HG03045 (cell line): ENCODE results near the gene CTNNA3.
"Not testable (repeated sequence)": the region's sequence is repeated elsewhere in the genome, so short reads cannot be mapped to it uniquely, and the experiment has no call there.

Experiments used
- ATAC-seq: cut with Tn5 transposase; IDR thresholded peaks from one replicate; pipeline ENCODE4 v1.9.1; 2021; ENCODE audit warnings: mild to moderate bottlenecking, moderate library complexity; ENCODE audit not compliant: unreplicated experiment

Gene CTNNA3

DNA sequence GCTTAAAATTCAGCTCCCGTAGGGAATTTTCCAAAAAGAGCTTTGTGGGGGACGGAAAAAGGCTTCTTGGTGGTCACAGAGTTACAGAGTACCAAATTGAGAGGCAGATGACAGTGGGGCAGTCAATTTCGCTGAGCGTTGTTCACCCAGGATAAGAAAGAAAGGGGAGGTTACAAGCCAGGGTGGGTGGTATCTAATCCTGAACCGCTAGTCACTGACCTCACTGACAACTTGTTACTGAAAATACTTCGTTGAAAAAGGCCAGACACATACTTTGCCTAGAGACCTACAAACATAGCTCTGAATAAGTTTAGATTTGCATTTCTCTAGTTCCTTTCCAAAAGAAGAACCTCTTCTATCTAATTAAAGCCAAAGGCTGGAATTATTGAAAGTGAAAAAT, at the start of gene CTNNA3:
TSS of gene CTNNA3 (minus strand) at position 167 of the 400 bp plus-strand sequence.
- no peak for ATAC-seq

DNA sequence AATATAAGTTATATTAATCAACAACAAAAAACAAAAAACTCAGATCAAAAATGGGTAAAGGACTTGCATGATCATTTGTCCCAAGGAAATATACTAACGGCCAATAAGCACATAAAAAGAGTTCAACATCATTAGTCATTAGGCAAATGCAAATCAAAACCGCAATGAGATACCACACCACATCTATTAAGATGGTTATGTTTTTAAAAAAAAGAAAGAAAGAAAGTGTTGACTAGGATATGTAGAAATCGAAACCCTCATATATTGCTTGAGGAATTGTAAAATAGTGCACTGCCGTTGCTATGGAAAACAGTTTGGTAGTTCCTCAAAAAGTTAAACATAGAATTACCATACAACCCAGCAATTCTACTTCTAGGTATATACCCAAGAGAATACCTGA, 39.4 kb upstream of the CTNNA3 start:
- no peak for ATAC-seq

DNA sequence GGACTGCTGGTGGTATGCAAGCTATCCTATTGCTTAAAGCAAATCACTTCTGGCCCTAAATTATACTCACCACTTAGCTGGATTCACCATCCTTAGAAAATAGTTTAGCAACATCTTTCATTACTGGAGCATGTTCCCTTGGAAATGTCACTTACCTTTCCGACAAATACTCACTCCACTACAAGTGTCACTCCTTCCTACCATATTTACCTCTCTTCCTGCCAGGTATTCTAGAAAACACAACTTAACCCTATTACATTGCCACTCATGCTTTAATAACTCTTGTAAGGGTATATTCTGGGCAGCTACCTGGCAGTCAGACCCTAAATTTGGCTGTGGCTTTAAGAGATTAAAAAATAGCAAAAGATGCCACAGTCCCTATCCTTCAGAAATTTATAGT, 37.5 kb upstream of the CTNNA3 start:
- ATAC-seq = no peak

DNA sequence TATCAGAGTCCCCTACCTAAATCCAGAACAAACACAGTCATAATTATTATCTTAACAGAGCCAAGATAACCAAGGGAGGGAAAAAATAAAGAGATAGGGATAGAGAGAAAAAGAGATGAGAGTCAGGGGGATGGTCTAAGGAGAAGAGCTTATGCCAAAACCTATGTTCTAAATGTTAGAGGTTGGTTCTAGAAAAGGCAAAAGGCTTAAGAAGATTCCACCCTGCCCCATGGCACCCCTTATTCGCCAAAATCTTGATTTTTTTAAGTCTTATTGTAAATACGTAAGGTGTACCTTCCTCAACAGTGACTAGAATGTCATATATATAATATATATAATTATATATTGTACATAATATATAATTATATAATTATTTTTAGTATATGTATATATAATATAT, 29.6 kb upstream of the CTNNA3 start:
- no peak for ATAC-seq

DNA sequence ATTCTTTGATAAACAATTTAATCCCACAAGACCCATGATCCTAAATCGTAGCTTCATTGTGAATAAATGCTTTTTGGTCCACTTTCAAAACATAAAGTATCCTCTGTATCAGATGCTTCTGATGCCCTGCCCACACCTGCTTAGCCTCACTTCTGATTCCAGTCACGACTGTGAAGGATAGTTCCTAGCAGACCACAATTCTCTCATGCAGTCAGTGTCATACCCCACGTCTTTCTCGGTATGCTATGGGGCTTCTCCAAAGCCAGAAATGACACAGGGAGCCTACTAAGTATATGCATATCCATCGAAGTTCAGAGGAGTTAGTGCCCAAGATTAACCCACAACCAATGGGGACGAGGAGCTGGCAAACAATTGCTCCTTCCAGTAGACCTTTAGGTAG, 27.6 kb upstream of the CTNNA3 start:
- no peak for ATAC-seq

DNA sequence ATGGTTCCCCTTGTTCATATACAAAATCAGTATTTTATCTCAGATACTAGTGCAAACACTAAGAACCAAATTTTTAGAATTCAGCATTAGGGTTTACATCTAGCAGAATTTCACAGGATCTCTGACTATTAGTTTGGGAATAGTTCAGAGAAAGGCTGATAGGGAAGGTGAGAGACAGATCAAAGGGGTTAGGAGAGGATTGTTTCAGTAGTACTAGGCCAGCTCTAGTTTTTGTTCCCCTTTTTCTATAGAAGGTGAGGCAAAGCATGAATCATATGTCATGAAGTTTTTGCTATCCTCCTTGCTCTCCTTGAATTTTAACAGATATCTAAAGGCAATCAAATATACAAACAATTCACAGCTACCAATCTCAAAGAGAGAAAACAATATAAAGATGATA, 26.1 kb upstream of the CTNNA3 start:
- no peak for ATAC-seq

DNA sequence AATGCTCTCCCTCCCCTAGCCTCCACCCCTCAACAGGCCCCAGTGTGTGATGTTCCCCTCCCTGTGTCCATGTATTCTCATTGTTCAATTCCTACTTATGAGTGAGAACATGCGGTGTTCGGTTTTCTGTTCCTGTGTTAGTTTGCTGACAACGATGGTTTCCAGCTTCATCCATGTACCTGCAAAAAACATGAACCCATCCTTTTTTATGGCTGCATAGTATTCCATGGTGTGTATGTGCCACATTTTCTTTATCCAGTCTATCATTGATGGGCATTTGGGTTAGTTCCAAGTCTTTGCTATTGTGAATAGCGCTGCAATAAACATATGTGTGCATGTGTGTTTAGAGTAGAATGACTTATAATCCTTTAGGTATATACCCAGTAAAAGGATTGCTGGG, 20.5 kb upstream of the CTNNA3 start:
- not testable (repeated sequence) for ATAC-seq

DNA sequence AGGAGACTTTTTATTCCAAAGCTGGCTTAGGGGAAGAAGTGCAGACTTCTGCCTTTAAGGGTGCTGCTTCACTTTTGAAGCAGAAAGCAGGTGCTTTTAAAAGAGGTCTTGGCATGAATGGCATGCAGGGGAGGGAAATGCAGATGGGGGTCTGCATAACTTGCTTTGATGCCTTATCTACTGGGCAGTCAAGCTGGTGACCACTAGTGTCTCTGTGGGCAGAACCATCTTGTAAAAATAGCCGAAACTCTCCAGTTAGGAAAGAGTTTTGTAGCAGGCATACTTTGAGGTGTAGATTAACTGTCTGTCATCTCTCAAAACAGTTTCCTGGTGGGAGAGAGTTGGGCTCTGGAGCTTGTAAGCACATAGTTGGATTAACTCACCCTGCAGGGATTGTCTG, 9.9 kb upstream of the CTNNA3 start:
- no peak for ATAC-seq

DNA sequence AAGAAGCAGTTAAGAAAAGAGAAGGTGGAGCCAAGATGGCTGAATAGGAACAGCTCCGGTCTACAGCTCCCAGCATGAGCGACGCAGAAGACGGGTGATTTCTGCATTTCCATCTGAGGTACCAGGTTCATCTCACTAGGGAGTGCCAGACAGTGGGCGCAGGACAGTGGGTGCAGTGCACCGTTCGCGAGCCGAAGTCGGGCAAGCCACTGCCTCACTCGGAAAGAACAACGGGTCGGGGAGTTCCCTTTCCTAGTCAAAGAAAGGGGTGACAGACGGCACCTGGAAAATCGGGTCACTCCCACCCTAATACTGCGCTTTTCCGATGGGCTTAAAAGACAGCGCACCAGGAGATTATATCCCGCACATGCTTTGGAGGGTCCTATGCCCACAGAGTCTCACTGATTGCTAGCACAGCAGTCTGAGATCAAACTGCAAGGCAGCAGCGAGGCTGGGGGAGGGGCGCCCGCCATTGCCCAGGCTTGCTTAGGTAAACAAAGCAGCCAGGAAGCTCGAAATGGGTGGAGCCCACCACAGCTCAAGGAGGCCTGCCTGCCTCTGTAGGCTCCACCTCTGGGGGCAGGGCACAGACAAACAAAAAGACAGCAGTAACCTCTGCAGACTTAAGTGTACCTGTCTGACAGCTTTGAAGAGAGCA, 3.7 kb upstream of the CTNNA3 start:
- not testable (repeated sequence) for ATAC-seq

DNA sequence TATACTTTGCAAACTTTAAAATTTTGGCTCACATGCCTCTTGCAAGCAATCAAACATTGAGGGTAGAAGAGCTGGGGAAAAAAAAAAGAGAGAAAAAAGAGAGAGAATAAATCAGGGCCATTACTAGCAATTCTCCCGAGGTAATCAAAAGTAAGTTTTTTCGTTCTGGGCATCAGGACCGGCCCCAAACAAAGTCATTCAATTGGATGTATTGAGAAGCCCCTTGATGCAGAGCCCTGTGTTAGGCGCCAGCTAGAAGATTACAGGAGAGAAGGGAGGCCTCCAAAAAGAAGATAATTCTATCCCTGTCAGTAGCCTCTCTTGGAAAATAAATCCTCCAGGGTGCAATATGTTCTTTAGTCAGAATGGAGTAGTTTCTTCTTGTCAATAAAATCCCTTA, 2.2 kb upstream of the CTNNA3 start:
- ATAC-seq = no peak

DNA sequence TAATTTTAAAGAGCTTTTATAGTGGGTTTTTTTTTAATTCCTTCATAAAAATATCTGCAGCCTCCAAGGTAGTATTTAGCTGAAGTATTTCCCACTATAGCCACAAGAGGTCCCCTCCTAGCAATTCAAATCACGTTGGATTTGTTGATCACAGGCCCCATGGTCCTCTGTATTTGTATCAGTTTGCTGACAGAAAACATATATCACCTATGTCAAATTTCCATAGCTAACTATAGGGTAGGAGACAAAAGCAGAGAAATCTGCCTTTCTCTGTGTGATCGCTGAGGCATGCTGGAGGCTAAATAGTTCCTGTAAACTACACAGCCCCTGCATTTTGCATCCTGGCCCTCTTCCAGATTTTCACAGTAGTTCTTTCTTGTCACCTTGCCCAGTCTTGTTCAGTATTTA, 1.7 kb upstream of the CTNNA3 start:
- no peak for ATAC-seq

DNA sequence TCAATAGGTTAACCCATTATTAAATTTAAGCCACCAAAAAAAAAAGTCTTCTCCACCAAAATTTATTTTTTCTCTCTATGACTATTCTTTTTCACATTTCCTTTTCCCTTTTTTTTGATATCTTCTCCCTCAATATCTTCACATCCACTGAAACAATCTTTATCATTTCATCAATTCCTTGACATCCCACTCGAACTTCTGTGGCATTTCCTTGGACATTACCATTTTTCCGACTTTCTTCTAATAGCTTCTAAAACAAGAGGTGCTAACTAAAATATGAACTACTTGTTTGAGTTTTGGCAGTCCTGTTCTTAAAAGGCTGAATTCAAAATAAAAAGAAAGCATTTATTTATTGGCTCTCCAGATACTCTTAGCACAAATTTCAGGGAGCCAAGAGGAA, 684 bp upstream of the CTNNA3 start:
- ATAC-seq = no peak

DNA sequence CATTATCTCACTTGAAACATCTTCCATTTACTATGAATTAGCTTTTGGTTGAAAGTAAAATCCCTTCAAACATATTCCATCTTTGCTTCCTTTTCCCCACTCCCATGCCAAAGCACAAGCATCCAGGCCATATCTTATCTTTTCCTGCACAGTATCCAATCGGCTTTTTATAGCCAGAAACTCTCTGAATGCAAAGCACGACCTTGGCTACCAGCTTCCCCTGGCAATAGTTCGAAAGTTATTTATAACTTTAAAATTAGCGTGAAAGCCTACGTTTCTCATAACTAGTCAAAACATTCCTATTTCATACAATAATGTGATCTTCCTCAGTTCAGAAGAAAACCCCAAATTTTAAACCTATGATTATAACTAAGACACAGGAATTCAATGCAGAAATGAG, 440 bp downstream of the CTNNA3 start:
- ATAC-seq = no peak

DNA sequence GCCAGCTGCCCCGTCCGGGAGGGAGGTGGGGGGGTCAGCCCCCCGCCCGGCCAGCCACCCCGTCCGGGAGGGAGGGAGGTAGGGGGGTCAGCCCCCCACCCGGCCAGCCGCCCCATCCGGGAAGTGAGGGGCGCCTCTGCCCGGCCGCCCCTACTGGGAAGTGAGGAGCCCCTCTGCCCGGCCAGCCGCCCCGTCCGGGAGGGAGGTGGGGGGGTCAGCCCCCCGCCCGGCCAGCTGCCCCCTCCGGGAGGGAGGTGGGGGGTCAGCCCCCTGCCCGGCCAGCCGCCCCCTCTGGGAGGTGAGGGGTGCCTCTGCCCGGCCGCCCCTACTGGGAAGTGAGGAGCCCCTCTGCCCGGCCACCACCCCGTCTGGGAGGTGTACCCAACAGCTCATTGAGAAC, 4.1 kb downstream of the CTNNA3 start:
- ATAC-seq = not testable (repeated sequence)

DNA sequence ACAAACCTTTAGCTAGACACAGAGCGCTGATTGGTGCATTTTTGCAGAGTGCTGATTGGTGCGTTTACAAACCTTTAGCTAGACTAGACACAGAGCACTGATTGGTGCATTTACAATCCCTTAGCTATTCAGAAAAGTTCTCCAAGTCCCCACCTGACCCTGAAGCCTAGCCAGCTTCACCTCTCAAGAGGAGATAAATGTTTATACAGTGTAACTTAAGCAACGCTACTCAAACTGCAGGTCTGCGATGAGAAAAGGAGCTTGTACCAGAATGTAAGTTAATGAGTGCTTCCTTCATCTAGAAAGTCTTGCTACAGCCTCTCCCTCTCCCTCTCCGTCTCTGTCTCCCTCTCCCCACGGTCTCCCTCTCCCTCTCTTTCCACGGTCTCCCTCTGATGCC, 5.5 kb downstream of the CTNNA3 start:
- not testable (repeated sequence) for ATAC-seq

DNA sequence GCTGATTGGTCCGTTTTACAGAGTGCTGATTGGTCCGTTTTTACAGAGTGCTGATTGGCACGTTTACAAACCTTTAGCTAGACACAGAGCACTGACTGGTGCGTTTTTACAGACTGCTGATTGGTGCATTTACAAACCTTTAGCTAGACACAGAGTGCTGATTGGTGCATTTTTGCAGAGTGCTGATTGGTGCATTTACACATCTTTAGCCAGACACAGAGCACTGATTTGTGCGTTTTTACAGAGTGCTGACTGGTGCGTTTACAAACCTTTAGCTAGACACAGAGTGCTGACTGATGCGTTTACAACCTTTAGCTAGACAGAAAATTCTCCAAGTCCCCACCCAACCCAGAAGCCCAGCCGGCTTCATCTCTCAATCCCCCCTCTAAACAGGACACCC, 11.9 kb downstream of the CTNNA3 start:
- not testable (repeated sequence) for ATAC-seq

DNA sequence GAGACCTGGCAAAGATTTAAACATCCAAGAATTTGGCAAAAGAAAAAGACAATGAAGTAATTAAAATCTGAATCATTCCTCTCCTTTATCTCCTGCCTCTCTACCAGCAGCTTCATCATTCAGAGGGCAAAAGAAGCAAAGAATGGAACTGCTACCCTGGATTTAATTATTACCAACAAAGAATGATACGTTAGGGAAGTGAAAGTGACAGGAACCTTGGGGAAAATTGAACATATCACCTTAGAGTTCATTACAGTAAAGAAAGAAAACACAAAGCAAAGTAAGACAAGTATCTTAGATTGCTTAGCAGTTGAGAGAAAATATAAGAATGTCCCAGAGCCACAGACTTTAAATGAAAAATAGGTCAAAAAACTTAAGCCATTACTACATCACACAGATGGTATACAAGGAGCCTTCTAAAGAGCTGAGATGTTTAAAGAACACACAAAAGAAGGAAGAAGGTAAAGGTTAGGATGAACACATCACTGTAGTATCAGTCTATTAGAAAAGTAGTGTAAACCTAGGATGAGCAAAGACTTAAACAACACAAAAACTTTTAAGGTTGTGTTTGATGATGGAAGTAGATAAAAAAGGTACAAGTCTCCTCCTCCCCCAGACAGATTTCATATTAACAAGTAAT, 17.5 kb downstream of the CTNNA3 start:
- ATAC-seq = no peak

DNA sequence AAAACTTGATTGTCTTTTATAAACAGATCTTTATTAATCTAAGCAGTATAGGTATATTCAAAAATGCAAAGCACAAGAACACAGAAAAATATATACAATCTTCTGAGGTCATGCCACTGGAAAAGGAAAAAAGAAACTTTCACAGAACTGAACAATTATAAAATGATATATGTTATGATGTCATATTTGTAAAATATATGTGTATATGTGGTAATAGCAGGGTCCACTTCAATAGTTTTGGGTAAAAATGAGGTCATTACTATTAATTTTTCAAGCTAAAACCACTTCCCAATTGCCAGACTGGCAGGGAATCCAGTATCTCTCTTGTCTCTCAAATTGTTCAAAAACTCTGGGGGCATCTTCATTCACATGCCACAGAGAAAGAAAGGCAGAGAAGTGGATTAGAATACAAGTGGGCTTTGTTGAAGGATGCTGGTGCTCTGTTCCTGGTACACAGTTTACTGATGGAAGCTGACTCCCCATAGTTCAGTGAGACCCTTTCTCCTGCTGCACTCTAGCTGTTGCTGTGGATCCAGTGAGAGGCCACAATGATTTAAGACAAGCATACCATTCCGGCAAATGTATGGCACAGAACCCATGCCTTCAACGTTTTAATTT, 19.7 kb downstream of the CTNNA3 start:
- ATAC-seq = no peak

DNA sequence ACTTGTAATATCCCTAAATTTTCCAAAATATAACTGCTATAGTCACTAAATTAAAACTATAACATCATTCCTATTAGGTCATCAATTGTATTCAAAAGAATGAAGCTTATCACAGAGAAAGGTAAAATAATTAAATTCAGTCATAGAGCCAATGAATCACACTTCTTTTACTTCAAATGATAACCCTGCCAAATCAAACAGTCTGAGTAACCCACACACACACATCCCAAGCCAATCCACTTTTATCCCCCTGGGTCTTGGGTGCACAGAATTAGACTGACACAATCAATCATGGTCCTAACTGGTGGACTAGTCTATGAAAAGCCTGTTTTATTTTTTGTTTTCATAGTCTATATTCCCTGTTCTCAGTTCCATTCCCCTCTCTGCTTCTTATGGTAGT, 25.6 kb downstream of the CTNNA3 start:
- ATAC-seq = no peak

DNA sequence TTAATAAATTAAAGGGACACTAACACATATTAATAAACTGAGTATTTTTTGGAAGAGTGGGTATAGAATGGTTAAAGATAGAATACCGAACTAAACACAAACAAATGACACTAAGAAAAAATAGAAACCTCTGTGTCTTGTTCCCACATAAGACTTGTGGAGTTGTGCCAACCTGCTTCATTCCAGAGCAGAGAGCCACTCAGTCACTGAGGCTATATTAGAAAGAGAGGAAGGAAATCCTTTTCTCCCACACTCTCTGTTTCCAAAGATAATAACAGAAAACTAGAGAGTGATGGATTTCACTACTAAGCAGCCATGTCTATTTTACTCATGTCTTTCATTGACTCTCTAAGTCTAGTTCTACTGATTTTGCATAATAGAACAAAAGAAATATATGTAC, 26.0 kb downstream of the CTNNA3 start:
- ATAC-seq = no peak

DNA sequence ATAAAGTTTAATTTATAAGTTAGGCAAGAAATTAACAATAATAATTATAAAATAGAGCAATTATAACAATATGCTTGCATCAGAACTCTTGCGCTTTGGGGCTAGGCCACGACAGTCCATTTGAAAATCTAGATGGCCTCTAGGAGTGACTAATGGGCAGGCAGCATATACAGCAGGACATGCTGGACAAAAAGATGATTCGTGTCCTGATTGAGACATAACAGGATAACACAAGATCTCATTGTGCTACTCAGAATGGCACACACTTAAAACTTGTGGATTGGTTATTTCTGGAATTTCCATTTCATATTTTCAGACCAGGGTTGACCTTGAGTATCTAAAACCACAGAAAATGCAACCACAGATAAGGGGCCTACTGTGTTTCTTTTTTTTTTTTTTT, 27.5 kb downstream of the CTNNA3 start:
- ATAC-seq = no peak

DNA sequence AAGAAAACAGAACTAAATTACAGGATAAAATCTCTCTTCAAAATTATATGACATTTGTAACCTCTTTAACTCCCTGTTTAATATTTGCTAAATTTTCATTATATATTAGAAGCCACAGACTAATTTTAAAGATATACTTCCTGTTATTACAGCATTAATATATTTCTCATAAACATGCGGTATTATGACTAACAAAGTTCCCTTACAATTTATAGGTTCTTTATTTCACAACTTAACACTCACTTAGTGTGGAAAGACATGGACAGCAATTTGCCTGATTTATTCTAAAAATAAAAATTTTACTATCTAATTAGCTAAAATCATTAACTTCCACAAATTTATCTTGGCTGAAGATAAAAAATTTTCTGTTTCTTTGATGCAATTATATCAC, 29.0 kb downstream of the CTNNA3 start:
- ATAC-seq = no peak
